GM15510 (cell line): ENCODE results near the gene SMU1.

Experiments used
- POLR2A ChIP-seq: IDR thresholded peaks from 3 replicates; pipeline ENCODE4 v1.6.1; 2011; ENCODE audit warnings: borderline replicate concordance; ENCODE audit not compliant: insufficient read length; ENCODE audit errors: extremely low read depth

SMU1 gene

DNA sequence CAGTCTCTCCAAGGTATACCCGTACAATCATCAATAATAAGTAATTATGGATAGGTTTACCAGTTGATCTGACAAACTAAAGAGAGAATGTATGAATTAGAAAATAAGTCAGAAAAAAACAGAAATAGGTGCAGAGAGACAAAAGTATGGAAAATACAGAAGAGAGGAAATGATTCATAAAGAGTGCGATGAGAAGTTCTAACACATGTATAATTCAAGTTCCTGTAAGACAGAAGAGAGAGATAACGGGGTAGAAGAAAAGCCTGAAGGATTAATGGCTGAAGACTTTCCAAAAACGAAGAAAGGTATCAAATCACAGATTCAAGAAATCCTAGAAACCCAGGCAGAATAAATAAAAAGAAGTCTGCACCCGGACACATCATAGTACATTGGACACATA lies 16.2 kb upstream of the SMU1 start:
- no peak for TF ChIP-seq POLR2A

DNA sequence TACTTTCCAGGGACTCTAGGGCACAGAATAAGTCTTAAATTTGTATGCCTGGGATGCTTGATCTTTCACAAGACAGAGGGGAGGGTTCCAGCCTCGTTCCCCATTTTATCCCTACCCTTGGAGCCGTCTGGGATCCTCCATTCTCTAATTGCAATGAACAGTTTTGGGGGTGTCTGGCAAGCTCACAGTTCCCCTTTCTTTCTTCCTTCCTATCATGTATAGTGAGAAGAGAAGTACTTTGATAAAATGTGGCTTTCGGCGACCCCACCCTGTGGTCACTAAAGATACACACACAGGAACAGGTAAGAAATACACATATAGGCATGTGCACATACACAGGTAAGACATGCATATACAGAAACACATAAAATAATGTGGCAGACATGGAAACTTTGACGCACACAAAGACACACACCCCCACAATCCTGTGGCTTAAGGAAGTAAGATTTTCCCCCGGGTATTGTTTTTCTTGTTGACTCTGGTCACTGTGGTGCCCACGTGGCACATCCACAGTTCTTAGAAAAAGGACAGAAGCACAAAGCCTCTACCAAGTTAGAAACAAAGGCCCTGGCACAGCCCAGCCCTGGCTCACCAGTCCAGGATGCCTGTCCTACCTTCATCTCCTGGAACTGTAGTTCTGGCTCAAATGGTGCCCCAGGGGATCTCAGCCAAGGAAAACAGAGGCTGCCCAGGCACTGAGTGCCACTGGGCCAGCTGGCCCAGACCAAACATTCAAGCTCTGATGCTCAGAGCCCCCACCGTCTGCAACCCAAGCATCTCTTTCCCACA lies 6.3 kb upstream of the SMU1 start:
- no peak for TF ChIP-seq POLR2A

DNA sequence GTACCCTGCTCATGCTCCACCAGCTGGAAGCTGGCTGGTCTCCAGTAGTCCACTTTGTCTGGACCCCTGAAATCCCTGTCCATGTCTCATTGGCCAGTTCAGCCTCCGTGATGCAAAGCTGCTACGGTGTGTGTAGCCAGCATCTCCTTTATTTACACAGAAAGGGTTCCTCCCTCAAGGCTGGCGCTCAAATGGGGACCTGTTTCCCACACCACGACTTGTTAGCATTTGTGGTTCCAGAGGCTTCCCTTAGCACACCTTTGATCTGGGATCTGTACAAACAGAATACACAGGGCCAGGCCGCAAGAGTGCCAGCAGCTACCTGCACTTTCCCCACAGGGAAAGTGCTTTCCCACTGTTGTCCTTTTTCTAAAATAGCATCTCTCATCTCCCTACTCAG lies 5.7 kb upstream of the SMU1 start:
- no peak for TF ChIP-seq POLR2A

DNA sequence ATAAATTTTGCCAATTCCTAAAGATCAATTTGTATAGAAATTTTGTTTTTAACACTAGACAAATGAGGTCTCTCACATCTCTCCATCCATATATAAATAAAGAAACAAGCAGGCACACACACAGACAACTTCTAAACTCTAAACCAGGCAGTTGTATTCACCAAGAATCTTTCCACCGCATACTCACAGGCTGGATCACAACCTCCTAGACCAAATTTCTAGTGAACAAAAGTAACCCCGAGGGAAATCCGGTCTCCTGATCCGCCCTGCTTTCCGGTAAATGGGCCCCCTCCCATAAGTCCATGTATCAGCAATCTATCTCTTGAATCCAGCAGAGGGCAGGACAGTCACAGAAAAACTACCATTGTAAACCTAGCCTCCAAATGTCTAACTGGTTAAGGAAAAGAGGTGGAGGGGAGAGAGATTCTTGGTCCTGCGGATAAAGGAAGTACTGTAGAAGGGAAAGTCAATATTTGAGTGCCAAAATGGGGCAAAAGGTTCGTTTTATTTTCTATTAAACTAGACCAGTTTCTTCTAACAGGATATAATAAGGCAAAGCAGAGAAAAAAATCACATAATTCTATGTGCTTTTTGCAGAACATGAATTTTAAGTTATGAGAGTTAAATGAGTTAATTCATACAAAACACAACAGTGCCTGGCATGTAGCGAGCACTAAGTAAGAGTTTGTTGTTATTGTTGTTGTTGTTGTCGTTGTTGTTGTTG lies 4.8 kb upstream of the SMU1 start:
- TF ChIP-seq POLR2A = no peak

DNA sequence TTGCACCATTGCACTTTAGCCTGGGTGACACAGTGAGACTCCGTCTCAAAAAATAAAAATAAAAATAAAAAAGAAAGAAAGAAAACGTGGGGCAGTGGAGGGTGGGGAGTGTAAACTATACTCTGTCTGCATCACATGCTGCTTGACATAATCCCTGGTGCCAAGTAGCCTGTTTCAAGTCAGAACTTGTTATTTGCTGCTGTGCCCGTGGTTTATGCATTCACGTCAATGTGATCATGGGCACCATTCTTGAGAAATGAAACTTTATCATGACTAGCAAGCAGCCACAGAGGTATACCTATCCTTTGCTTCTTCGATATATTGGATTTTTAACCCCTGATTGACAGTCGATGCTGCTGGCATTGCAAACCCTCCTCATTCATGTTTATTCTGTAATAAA lies 4.1 kb upstream of the SMU1 start:
- TF ChIP-seq POLR2A = no peak

DNA sequence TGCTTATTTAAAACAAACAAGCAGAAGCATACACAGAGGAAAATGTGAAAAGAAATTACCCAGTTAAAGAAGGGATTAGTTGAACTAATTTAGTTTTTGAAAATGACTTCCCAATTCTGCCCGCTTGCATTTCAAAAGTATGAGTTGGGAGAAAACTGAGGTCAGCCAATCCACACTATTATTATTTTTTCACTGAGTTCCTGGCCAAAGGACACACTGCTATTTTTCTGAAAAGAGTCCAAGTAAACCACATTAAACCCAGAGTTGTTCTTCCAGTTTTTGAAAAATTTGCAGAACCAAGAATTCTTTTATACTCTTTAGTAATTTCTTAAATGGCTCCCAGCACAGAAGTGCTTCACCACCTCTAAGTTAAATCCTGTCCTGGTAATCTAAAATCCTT lies 7.5 kb downstream of the SMU1 start:
- no peak for TF ChIP-seq POLR2A

DNA sequence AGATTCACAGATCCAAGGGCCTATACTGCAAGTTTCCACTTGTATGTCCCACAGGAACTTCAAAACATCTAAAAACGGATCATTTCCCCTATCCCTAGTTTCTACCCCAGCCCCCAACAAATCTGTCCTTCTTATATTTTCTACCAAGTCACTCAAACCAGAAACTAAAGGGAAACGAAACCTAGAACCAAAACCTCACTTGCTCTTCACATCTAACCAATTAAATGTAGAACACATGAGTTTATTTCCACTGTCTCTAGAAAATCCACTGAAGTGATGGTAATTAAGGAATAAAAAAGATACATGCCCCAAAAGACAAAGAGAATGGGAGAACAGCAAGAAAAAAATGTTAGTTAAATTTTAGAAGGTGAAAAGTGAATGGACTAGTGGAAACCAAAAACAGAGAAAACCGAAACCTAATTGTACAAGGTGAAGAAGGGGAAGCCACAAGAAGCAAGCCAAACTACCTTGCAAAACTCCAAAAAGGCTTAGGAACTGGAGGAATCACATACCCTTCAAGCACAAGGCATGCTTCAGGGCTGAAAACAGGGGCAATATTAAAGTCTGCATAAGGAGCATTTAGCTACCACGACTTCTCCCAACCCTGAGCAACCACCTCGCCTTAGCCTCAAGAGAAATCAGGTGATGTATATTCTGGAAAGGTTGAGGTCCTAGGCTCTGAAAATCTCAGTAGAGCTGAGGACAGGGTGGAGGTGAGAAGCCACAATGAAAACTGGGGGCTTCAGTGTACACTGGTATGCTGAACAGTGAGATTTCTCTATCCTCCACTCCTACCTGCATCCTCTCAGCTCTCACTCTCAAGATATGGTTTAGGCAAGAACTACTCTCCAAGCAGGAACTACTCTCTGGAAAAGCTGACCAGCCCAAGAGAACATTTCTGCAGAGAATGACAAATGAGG lies 11.1 kb downstream of the SMU1 start:
- no peak for TF ChIP-seq POLR2A

DNA sequence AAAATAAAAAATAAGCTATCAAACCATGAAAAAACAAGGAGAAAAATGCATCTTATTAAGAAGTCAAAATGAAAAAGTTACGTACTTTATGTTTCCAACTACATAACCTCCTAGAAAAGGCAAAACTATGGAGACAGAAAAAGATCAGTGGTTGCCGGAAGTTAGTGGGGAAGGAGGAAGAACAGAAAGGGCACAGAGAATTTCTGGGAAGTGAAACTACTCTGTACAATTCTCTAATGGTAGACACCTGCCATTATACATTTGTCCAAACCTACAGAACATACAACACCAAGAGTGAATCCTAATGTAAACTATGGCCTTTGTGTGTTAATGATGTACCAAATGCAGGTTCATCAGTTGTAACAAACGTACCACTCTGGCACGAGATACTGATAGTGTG lies 25.3 kb downstream of the SMU1 start:
- TF ChIP-seq POLR2A = no peak

DNA sequence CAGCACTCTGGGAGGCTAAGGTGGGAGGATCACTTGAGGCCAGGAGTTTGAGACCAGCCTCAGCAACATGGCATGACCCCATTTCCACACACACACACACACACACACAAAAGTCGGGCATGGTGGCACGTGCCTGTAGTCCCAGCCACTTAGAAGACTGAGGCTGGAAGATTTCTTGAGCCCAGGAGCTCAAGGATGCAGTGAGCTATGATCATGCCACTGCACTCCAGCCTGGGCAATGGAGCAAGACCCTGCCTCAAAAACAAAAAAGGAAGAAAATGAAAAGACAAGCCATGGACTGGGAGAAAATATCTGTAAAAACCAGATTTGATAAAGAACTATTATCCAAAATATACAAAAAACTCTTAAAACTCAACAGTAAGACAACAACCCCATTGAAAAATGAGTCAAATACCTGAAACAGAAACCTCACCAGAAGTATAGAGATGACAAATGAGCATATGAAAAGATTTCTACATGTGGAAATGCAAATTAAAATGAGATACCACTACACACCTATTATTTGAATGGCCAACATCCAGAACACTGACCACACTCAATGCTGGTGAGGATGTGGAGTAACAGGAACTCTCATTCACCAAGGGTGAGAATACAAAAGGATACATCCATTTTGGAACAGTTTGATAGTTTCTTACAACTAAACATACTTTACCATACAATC lies 26.7 kb downstream of the SMU1 start:
- no peak for TF ChIP-seq POLR2A

DNA sequence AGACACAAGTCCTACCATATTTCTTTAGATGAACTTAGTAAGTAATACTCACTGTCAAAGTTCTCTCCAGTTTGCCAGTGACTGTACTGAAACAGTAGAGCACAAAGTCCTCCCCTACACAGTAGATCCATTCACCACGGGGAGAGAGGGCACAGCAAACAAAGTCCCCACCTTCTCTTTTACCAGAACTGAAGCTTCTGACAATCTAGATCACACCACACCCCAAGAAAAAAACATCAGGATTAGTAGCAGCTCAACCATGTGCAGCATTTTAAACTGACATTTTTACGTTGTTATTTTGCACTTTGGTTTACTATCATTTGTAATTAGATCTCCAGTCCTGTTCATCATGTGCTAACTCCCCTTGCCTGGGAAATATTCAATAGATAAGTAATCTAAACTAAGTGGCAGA lies 28.4 kb downstream of the SMU1 start:
- TF ChIP-seq POLR2A = no peak

DNA sequence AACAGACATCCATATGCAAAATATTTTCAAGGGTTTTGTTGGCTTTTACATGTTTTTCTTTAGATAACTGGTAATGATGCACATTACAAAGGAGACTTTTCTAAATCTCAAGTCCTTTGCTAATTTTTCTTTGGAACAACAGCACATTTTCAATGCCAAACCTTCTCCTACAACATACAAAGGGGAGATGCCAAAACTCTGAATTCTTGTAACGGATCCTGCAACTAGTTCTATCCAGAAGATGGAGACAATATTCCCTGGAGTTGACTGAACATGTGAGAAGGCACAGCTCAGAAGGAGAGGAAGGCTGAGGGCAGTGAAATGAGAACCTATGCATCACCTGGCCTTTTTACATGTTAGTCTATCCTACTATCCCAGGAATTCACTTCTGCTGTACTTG lies 30.4 kb downstream of the SMU1 start:
- no peak for TF ChIP-seq POLR2A

DNA sequence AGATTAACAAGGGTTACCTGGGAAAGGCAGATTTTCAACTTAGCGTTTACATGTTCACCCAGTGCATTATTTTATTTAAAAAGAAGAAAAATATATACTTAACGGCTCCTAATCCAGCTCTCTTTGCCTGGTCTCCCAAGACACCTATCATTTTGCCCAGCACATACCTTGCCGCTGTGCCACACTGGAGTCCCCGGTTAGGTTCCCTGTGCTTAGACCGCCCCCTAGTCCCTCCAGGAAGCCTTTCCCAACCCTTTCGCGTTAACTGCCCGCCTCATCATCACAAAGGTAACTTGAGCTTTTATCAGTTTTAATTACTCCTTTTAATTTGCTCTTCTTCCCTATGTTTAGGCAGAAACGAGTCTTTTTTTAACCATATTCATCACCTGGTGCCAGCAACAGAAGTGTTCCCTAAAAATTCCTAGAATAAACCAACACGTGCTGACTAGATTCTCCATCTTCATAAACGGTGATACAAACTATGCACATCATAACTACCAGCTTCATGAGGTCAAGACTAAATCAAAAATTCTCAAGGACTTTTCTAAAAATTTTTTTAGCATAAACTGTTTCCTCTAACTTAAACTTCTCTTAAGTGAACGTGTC lies 31.7 kb downstream of the SMU1 start:
- no peak for TF ChIP-seq POLR2A

DNA sequence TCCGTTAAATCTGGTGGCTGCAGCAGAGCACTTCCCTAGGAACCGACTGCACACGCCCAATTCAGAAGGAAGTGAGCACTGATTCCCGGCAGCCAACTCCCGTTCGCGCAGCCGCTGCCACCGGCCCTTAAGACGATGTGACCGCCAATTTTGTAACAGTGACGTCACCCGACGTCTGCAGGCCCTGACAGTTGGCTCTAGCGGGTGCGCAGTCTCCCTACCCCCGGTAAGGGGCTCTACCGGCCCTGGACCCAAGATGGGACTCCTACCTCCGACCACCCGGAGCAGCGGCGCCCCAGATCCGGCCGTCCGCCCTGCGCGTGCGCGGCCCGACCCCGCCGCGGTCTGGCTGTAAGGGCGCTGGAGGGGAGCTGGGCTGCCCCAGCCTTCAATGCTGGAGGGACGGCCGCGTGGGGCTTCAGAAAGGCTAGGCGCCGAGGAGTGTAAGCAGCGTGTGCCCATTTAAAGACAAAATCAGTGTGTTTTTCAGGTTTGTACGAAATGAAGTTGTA lies 32.3 kb downstream of the SMU1 start:
- TF ChIP-seq POLR2A = peak; percentile 21

DNA sequence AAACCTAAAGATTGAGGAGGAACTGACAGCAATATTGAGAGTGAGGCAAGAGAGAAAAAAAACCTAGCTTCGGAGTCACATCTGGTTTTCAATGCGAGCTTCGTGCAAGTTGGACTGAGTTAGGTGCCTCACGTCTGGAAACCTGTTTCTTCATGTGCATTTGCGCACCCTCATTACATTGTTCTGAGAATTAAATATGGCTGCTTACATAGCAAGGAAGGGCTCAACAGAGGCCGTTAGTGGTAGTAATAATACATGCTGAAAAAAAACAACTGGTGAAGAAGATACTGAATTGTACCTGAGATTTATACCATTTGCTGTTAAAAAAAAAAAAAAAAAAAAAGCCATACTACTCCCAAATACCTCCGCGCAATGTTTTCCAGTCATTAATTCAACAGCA lies 32.8 kb downstream of the SMU1 start:
- TF ChIP-seq POLR2A = no peak

DNA sequence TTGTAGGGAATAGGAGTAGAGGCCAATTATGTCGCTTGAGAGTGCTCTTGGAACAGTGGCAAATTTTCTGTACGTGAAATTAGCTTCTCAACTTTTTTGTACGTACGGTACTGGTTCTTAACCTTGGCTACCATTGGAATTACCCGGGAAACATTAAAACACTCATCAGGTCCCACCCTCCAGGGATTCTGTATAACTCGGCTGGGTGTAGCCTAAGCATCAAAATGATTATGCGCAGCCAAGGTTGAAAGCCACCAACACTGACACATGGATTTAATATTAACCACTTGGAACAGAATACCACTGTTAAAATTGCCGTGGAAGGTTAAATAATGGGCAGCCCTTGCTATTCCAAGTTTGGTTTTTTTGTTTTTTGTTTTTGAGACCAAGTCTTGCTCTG lies 34.0 kb downstream of the SMU1 start:
- TF ChIP-seq POLR2A = no peak
